Endodermal cell (in vitro differentiated cells): ENCODE measurements around the gene POLR3F. TPM values are rescaled to one million over a fixed set of nuclear protein-coding genes. Genes with fewer than 3 reads are reported as not detected.

Experiments used
- DNase-seq: peaks from one replicate; pipeline ENCODE4 v3.0.0-alpha.2; 2017
- H3K27ac ChIP-seq: 2 replicates; pipeline ENCODE4 v1.5.1; 2013; ENCODE audit warnings: mild to moderate bottlenecking, low read depth, low read length, moderate library complexity
- H3K27me3 ChIP-seq: 2 replicates; pipeline ENCODE4 v1.6.1; 2013; ENCODE audit warnings: mild to moderate bottlenecking, low read length, moderate library complexity; ENCODE audit not compliant: insufficient read depth, control insufficient read depth, poor library complexity, severe bottlenecking
- H3K36me3 ChIP-seq: 2 replicates; pipeline ENCODE4 v1.7.0; 2013; ENCODE audit warnings: mild to moderate bottlenecking, low read length, moderate library complexity; ENCODE audit not compliant: control insufficient read depth, insufficient read depth
- H3K4me1 ChIP-seq: one replicate; pipeline ENCODE4 v1.7.0; 2013; ENCODE audit warnings: low read length; ENCODE audit not compliant: control insufficient read depth, insufficient read depth
- H3K4me3 ChIP-seq: 2 replicates; pipeline ENCODE4 v1.5.1; 2013; ENCODE audit warnings: mild to moderate bottlenecking, low read length, moderate library complexity
- H3K9ac ChIP-seq: 2 replicates; pipeline ENCODE4 v1.6.1; 2013; ENCODE audit warnings: mild to moderate bottlenecking, low read length, moderate library complexity; ENCODE audit not compliant: poor library complexity, severe bottlenecking; ENCODE audit errors: extremely low read depth
- H3K9me3 ChIP-seq: 2 replicates; pipeline ENCODE4 v1.6.1; 2013; ENCODE audit warnings: mild to moderate bottlenecking, low read length, moderate library complexity; ENCODE audit not compliant: control insufficient read depth
- H3K27ac Mint-ChIP-seq: 2 replicates; pipeline ENCODE4 v1.8.0; 2020; ENCODE audit warnings: mixed read lengths
- H3K27me3 Mint-ChIP-seq: 2 replicates; pipeline ENCODE4 v1.8.0; 2021; ENCODE audit warnings: mild to moderate bottlenecking, mixed read lengths; ENCODE audit not compliant: insufficient read depth
- H3K36me3 Mint-ChIP-seq: 2 replicates; pipeline ENCODE4 v1.8.0; 2020; ENCODE audit warnings: low read depth, mixed read lengths
- H3K4me1 Mint-ChIP-seq: 2 replicates; pipeline ENCODE4 v1.8.0; 2020; ENCODE audit warnings: mixed read lengths
- H3K4me3 Mint-ChIP-seq: 2 replicates; pipeline ENCODE4 v1.8.0; 2020; ENCODE audit warnings: mild to moderate bottlenecking, moderate library complexity, mixed read lengths
- H3K9me3 Mint-ChIP-seq: 2 replicates; pipeline ENCODE4 v1.8.0; 2020; ENCODE audit warnings: mild to moderate bottlenecking, mixed read lengths
- WGBS, 2 experiments: methylation state at CpG; one replicate each; pipeline versions ENCODE4 v1.1.5 to v1.1.7; 2013; ENCODE audit warnings: missing lambda C conversion rate in 2 of 2, mixed read lengths in 1 of 2; ENCODE audit not compliant: insufficient coverage in 1 of 2, insufficient read length in 1 of 2; 5-methylcytosine and 5-hydroxymethylcytosine counted together
- total RNA-seq, 2 donors: library from RNA; stranded (reverse); fragmentation: NEBNext Ultra II Directional in 1 of 2; extraction: Animal tissue kit (Norgen Biotek cat#: 25700) in 1 of 2; gene quantifications; 2 replicates in 1 of 2; 3 replicates in 1 of 2; pipeline ENCODE4 v1.2.1, GENCODE V29; 2021
- TF ChIP-seq, protein P1 (sequence below): fragments of 200-600 bp; sonication (generic); conservative IDR thresholded peaks from 2 replicates; pipeline ENCODE4 v1.5.0; 2021; ENCODE audit warnings: antibody characterized with exemption, mild to moderate bottlenecking

POLR3F gene
- total RNA-seq, 2 donors from 2014 or later, result 14.1 to 17.0 TPM

DNA sequence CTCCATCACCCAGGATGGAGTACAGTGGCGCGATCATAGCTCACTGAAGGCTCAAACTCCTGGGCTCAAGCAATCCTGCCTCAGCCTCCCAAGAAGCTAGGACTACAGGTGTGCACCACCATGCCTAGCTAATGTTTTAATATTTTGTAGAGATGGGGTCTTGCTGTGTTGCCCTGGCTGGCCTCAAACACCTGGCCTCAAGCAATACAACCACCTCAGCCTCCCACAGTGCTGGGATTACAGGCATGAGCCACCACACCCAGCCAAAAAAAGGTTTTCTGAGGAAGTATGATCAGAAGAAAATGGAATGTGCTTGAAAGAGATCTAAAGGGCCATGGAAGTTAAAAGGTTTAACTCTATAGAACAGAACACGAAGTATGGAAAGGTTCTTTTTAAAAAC lies 21.1 kb downstream of the POLR3F start:
- DNase-seq, result no peak
- Mint-ChIP-seq H3K36me3 (peaks cover 43% of the 10 kb centered on the region), H3K4me1 (no peaks in the 10 kb centered on the region), H3K27ac (no peak overlapping the region), H3K4me3 (no peak overlapping the region), H3K9me3 (no peaks in the 10 kb centered on the region), H3K27me3 (no peaks in the 10 kb centered on the region)
- Histone ChIP-seq H3K9ac (no peak overlapping the region), H3K36me3 (peaks cover 57% of the 10 kb centered on the region), H3K27me3 (no peaks in the 10 kb centered on the region), H3K9me3 (no peaks in the 10 kb centered on the region), H3K27ac (no peak overlapping the region), H3K4me1 (no peaks in the 10 kb centered on the region), H3K4me3 (no peak overlapping the region)
- WGBS, 2 experiments, result 88 to 100% methylated on average over 3 of the region's 3 CpGs
- TF ChIP-seq, protein P1, sequence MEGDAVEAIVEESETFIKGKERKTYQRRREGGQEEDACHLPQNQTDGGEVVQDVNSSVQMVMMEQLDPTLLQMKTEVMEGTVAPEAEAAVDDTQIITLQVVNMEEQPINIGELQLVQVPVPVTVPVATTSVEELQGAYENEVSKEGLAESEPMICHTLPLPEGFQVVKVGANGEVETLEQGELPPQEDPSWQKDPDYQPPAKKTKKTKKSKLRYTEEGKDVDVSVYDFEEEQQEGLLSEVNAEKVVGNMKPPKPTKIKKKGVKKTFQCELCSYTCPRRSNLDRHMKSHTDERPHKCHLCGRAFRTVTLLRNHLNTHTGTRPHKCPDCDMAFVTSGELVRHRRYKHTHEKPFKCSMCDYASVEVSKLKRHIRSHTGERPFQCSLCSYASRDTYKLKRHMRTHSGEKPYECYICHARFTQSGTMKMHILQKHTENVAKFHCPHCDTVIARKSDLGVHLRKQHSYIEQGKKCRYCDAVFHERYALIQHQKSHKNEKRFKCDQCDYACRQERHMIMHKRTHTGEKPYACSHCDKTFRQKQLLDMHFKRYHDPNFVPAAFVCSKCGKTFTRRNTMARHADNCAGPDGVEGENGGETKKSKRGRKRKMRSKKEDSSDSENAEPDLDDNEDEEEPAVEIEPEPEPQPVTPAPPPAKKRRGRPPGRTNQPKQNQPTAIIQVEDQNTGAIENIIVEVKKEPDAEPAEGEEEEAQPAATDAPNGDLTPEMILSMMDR, result no peak

DNA sequence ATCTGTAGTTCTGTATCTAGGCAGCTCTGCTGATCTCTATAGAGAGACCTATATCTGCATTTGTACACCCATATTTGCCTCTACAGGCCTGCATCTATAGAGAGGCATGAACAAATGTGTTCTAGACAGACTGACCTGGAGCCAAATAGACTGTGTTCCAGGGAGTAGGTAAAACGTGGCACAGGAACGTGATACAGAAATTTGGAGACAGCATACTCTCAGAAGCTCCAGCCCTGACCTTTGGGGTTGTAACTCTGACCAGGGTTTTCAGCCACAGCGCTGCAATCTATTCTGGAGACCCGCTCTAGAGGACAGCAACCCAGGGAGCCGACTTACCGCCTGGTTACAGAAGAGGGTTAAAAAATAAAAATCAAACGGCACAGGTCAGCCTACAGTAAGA lies 28.9 kb downstream of the POLR3F start:
- Histone ChIP-seq H3K36me3 (peaks cover 20% of the 10 kb centered on the region), H3K9ac (no peak overlapping the region), H3K4me1 (peaks cover 4% of the 10 kb centered on the region), H3K4me3 (peak overlapping the region; percentile 93), H3K27me3 (no peaks in the 10 kb centered on the region), H3K27ac (no peak overlapping the region), H3K9me3 (no peaks in the 10 kb centered on the region)
- Mint-ChIP-seq H3K27me3 (no peaks in the 10 kb centered on the region), H3K4me3 (peak overlapping the region; percentile 97), H3K4me1 (peaks cover 9% of the 10 kb centered on the region), H3K9me3 (peaks cover 2% of the 10 kb centered on the region), H3K27ac (peak overlapping the region; percentile 52), H3K36me3 (peaks cover 29% of the 10 kb centered on the region)
- peak; percentile 49 for DNase-seq
- TF ChIP-seq, protein P1, result no peak
- 51 to 56% methylated on average over 4 to 7 of the region's 7 CpGs for WGBS, 2 experiments

DNA sequence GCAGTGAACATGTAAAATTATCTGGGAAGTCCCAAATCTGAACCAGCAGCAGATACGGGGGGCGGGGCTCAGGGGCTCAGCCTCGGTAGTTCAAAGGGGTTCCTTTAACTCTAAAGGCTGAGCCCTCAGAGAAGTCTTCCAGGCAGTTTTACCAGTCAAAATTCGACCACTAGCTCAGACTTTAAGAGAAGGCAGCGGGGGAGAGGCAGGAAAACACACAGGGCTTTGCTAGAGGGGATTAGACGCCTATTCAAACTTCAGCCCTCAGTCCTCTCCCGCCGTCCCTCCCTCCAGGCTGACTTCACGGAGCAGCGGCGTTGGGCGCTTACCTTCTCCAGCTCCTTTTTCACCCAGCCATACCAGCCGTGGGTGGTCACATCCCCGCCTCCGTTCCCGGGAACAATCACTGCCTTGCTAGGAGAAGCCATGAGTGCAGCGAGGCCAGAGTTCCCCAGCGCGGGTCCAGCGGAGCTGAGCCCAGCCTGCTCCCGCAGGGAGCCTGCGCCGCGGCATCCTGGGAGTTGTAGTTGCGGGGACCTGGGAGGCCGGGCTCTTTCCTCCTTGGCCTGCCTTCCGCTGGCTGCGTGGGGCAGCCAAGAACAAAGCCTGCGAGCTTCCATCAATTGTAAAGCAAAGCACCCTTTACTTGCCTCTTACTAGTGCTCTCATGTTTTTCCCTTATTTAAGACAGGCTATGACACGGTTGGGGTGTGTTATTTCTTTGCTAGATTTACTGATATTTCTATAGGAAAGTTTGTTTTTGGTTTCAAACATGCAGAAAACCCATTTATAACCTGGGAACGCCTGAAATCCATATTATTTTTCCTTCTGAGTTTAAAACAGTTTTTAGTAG lies 29.8 kb downstream of the POLR3F start, which contains the start of gene RBBP9:
Gene RBBP9 (minus strand): TSS at position 486 of the 853 bp plus-strand sequence. CDS start 58 bp downstream, at position 428.
- Histone ChIP-seq H3K27ac (peak within 1 kb of the TSS; percentile 75), H3K9ac (peak within 1 kb of the TSS; percentile 65), H3K4me3 (peak within 1 kb of the TSS; percentile 93), H3K4me1 (peaks cover 4% of the 10 kb centered on the region), H3K27me3 (no peaks in the 10 kb centered on the region), H3K36me3 (peaks cover 14% of the 10 kb centered on the region), H3K9me3 (no peaks in the 10 kb centered on the region)
- no peaks in the 10 kb centered on the region for H3K27me3 Mint-ChIP-seq
- 3 to 8% methylated on average over 12 to 30 of the region's 31 CpGs for WGBS, 2 experiments
- TF ChIP-seq, protein P1, result no peak
- DNase-seq, result peak; percentile 97
- peaks cover 2% of the 10 kb centered on the region for H3K9me3 Mint-ChIP-seq
- peaks cover 9% of the 10 kb centered on the region for H3K4me1 Mint-ChIP-seq
- peaks cover 23% of the 10 kb centered on the region for H3K36me3 Mint-ChIP-seq
- H3K27ac Mint-ChIP-seq, result peak within 1 kb of the TSS; percentile 97
- H3K4me3 Mint-ChIP-seq, result peak within 1 kb of the TSS; percentile 97
